Fibroblast of mammary gland (primary cell): ENCODE measurements around the gene ALS2CL.

Experiments
- DNase-seq: peaks from one replicate; pipeline ENCODE4 v3.0.0-alpha.2; 2010; ENCODE audit warnings: low read depth
- H3K4me3 ChIP-seq: 2 replicates; pipeline ENCODE4 v1.5.1; 2011; ENCODE audit warnings: low read depth, mild to moderate bottlenecking, low read length, moderate library complexity; ENCODE audit not compliant: control insufficient read depth
- CTCF ChIP-seq: conservative IDR thresholded peaks from 2 replicates; pipeline ENCODE4 v1.5.1; 2011; ENCODE audit warnings: low read depth, low read length, inconsistent platforms; ENCODE audit not compliant: control insufficient read depth, insufficient read depth

The ALS2CL gene

GRCh38 chr3:46674031-46674845 lies 19.2 kb downstream of the ALS2CL start:
- no peak overlapping the region for H3K4me3 ChIP-seq
- peak; percentile 21 for TF ChIP-seq CTCF
- no peak for DNase-seq

- TF ChIP-seq CTCF = no peak
- DNase-seq = no peak
- H3K4me3 ChIP-seq = no peak overlapping the region
Observed at GRCh38 chr3:46673151-46674030, 20.1 kb downstream of the ALS2CL start.

- no peak for TF ChIP-seq CTCF
- no peak for DNase-seq
- no peak overlapping the region for H3K4me3 ChIP-seq
Observed at GRCh38 chr3:46672349-46672695, 21.2 kb downstream of the ALS2CL start.

- TF ChIP-seq CTCF = no peak
- H3K4me3 ChIP-seq = no peak overlapping the region
- no peak for DNase-seq
Observed at GRCh38 chr3:46671541-46672348, 21.7 kb downstream of the ALS2CL start.

GRCh38 chr3:46670891-46671427 lies 22.5 kb downstream of the ALS2CL start:
- DNase-seq = no peak
- no peak for TF ChIP-seq CTCF
- H3K4me3 ChIP-seq = no peak overlapping the region
